GM12864 (cell line): Measurements from ENCODE around the gene RIC8B.

Source experiments
- DNase-seq: peaks from one replicate; pipeline ENCODE4 v3.0.0-alpha.2; 2011; ENCODE audit warnings: low read depth
- H3K4me3 ChIP-seq: 2 replicates; pipeline ENCODE4 v1.5.1; 2011; ENCODE audit warnings: mild to moderate bottlenecking, low read depth, low read length, control low read depth
- CTCF ChIP-seq: IDR thresholded peaks from 2 replicates; pipeline ENCODE4 v1.5.1; 2011; ENCODE audit warnings: low read depth, mild to moderate bottlenecking, moderate library complexity, low read length, control low read depth, inconsistent platforms; ENCODE audit errors: missing control alignments

Gene RIC8B

GRCh38 chr12:106776897-106777296 lies 2.4 kb downstream of the RIC8B start:
- no peak for TF ChIP-seq CTCF
- no peak for DNase-seq
- no peak overlapping the region for H3K4me3 ChIP-seq

GRCh38 chr12:106780010-106780631 lies 5.6 kb downstream of the RIC8B start:
- no peak for TF ChIP-seq CTCF
- no peak for DNase-seq
- no peak overlapping the region for H3K4me3 ChIP-seq

GRCh38 chr12:106782619-106783018 lies 8.1 kb downstream of the RIC8B start:
- TF ChIP-seq CTCF, result no peak
- no peak for DNase-seq

GRCh38 chr12:106783515-106783914 lies 9.0 kb downstream of the RIC8B start:
- no peak for DNase-seq
- no peak overlapping the region for H3K4me3 ChIP-seq
- no peak for TF ChIP-seq CTCF

More at GRCh38 chr12:106782619-106783018, 8.1 kb downstream of the RIC8B start:
- no peak overlapping the region for H3K4me3 ChIP-seq

- no peak overlapping the region for H3K4me3 ChIP-seq
- DNase-seq, result no peak
- TF ChIP-seq CTCF, result peak; percentile 30
Measured at GRCh38 chr12:106790020-106790419, 15.5 kb downstream of the RIC8B start.

GRCh38 chr12:106791531-106791930 lies 17.0 kb downstream of the RIC8B start:
- TF ChIP-seq CTCF, result no peak
- H3K4me3 ChIP-seq, result no peak overlapping the region
- DNase-seq, result no peak

GRCh38 chr12:106794369-106794768 lies 19.9 kb downstream of the RIC8B start:
- no peak for TF ChIP-seq CTCF
- no peak overlapping the region for H3K4me3 ChIP-seq
- no peak for DNase-seq
